H9 (cell line): ENCODE measurements around the gene ZNF474. TPM values are rescaled to one million over a fixed set of nuclear protein-coding genes. Genes with fewer than 3 reads are reported as not detected.

Experiments
- DNase-seq: peaks from one replicate; pipeline ENCODE4 v3.0.0-alpha.2; 2017
- H2AFZ ChIP-seq: one replicate; pipeline ENCODE4 v1.6.1; 2013; ENCODE audit warnings: mild to moderate bottlenecking, low read length, control low read depth, moderate library complexity
- H2AK5ac ChIP-seq: 2 replicates; pipeline ENCODE4 v1.6.1; 2013; ENCODE audit warnings: low read length, control low read depth, mixed read lengths; ENCODE audit not compliant: insufficient read length
- H2BK120ac ChIP-seq: one replicate; pipeline ENCODE4 v1.6.1; 2013; ENCODE audit warnings: low read depth, mild to moderate bottlenecking, low read length, control low read depth, inconsistent platforms; ENCODE audit not compliant: poor library complexity, severe bottlenecking
- H2BK12ac ChIP-seq: 2 replicates; pipeline ENCODE4 v1.6.1; 2013; ENCODE audit warnings: low read length, control low read depth, mixed read lengths, low read depth; ENCODE audit not compliant: insufficient read length
- H2BK15ac ChIP-seq: 2 replicates; pipeline ENCODE4 v1.6.1; 2013; ENCODE audit warnings: low read depth, low read length, control low read depth
- H2BK20ac ChIP-seq: one replicate; pipeline ENCODE4 v1.6.1; 2013; ENCODE audit warnings: low read depth, mild to moderate bottlenecking, low read length, control low read depth, inconsistent platforms; ENCODE audit not compliant: poor library complexity, severe bottlenecking
- H2BK5ac ChIP-seq: 2 replicates; pipeline ENCODE4 v1.6.1; 2013; ENCODE audit warnings: low read length, control low read depth, mixed read lengths; ENCODE audit not compliant: insufficient read length
- H3K14ac ChIP-seq: 2 replicates; pipeline ENCODE4 v1.6.1; 2013; ENCODE audit warnings: low read length, control low read depth; ENCODE audit not compliant: insufficient read depth
- H3K18ac ChIP-seq: 2 replicates; pipeline ENCODE4 v1.6.1; 2013; ENCODE audit warnings: low read depth, mild to moderate bottlenecking, mixed read lengths, low read length, control low read depth; ENCODE audit not compliant: insufficient read length
- H3K23ac ChIP-seq: 2 replicates; pipeline ENCODE4 v1.6.1; 2013; ENCODE audit warnings: low read length, control low read depth, mixed read lengths, low read depth; ENCODE audit not compliant: insufficient read length
- H3K23me2 ChIP-seq: 2 replicates; pipeline ENCODE4 v1.6.1; 2013; ENCODE audit warnings: low read depth, mild to moderate bottlenecking, mixed read lengths, low read length, control low read depth; ENCODE audit not compliant: insufficient read length, poor library complexity, severe bottlenecking
- H3K27ac ChIP-seq: 2 replicates; pipeline ENCODE4 v1.5.1; 2013; ENCODE audit warnings: low read length, control low read depth, mixed read lengths, low read depth; ENCODE audit not compliant: insufficient read length
- H3K27me3 ChIP-seq: 2 replicates; pipeline ENCODE4 v1.6.1; 2013; ENCODE audit warnings: low read length, control low read depth, inconsistent platforms; ENCODE audit not compliant: insufficient read depth
- H3K4ac ChIP-seq: 2 replicates; pipeline ENCODE4 v1.6.1; 2013; ENCODE audit warnings: low read depth, mild to moderate bottlenecking, control low read depth, inconsistent platforms, low read length, moderate library complexity
- H3K4me1 ChIP-seq: 2 replicates; pipeline ENCODE4 v1.6.1; 2013; ENCODE audit warnings: low read length, control low read depth, inconsistent platforms; ENCODE audit not compliant: insufficient read depth
- H3K4me2 ChIP-seq: 2 replicates; pipeline ENCODE4 v1.6.1; 2013; ENCODE audit warnings: low read length, control low read depth, mixed read lengths; ENCODE audit not compliant: insufficient read length, insufficient read depth
- H3K56ac ChIP-seq: 2 replicates; pipeline ENCODE4 v1.6.1; 2013; ENCODE audit warnings: low read depth, mild to moderate bottlenecking, mixed read lengths, low read length, control low read depth; ENCODE audit not compliant: insufficient read length
- H3K79me1 ChIP-seq: 2 replicates; pipeline ENCODE4 v1.6.1; 2013; ENCODE audit warnings: low read depth, mild to moderate bottlenecking, moderate library complexity, low read length, control low read depth, inconsistent platforms; ENCODE audit not compliant: insufficient read depth, poor library complexity, severe bottlenecking
- H3K79me2 ChIP-seq: 2 replicates; pipeline ENCODE4 v1.6.1; 2013; ENCODE audit warnings: low read length, control low read depth, inconsistent platforms; ENCODE audit not compliant: insufficient read depth
- H3K9ac ChIP-seq: 2 replicates; pipeline ENCODE4 v1.6.1; 2013; ENCODE audit warnings: low read length, control low read depth, mixed read lengths; ENCODE audit not compliant: insufficient read length; ENCODE audit errors: extremely low read depth
- H3K9me3 ChIP-seq: one replicate; pipeline ENCODE4 v1.6.1; 2013; ENCODE audit warnings: low read depth, low read length, inconsistent platforms; ENCODE audit not compliant: control insufficient read depth
- H3T11ph ChIP-seq: one replicate; pipeline ENCODE4 v1.6.1; 2013; ENCODE audit warnings: mild to moderate bottlenecking, low read length, control low read depth, inconsistent platforms
- H4K20me1 ChIP-seq: one replicate; pipeline ENCODE4 v1.6.1; 2013; ENCODE audit not compliant: control insufficient read depth, insufficient read length, insufficient read depth
- H4K5ac ChIP-seq: 2 replicates; pipeline ENCODE4 v1.6.1; 2013; ENCODE audit warnings: low read depth, mild to moderate bottlenecking, mixed read lengths, low read length, control low read depth; ENCODE audit not compliant: insufficient read length
- H4K8ac ChIP-seq: replicated peaks from 2 replicates; pipeline ENCODE4 v1.6.1; 2013; ENCODE audit warnings: low read length, control low read depth, mixed read lengths, low read depth; ENCODE audit not compliant: insufficient read length
- H4K91ac ChIP-seq: 2 replicates; pipeline ENCODE4 v1.6.1; 2013; ENCODE audit warnings: low read depth, mild to moderate bottlenecking, moderate library complexity, mixed read lengths, low read length, control low read depth; ENCODE audit not compliant: insufficient read length
- H3K27ac Mint-ChIP-seq, 3 experiments: 2 replicates in 2 of 3; 3 replicates in 1 of 3; pipeline ENCODE4 v1.8.0; 2020 to 2021; ENCODE audit warnings: mixed read lengths in 3 of 3, mild to moderate bottlenecking in 1 of 3, moderate library complexity in 1 of 3
- H3K27me3 Mint-ChIP-seq: 2 replicates; pipeline ENCODE4 v1.8.0; 2021; ENCODE audit warnings: low read depth, mild to moderate bottlenecking, moderate library complexity, mixed read lengths
- H3K36me3 Mint-ChIP-seq, 3 experiments: 2 replicates in 2 of 3; 3 replicates in 1 of 3; pipeline ENCODE4 v1.8.0; 2020 to 2021; ENCODE audit warnings: low read depth in 3 of 3, mixed read lengths in 3 of 3; ENCODE audit not compliant: insufficient read depth in 1 of 3
- H3K4me1 Mint-ChIP-seq, 2 experiments: 2 replicates each; pipeline ENCODE4 v1.8.0; 2020; ENCODE audit warnings: mixed read lengths in 2 of 2
- H3K4me3 Mint-ChIP-seq, 2 experiments: 2 replicates in 1 of 2; 3 replicates in 1 of 2; pipeline ENCODE4 v1.8.0; 2020 to 2021; ENCODE audit warnings: mild to moderate bottlenecking in 2 of 2, mixed read lengths in 2 of 2, moderate library complexity in 1 of 2
- H3K9me3 Mint-ChIP-seq, 2 experiments: 2 replicates in 1 of 2; 3 replicates in 1 of 2; pipeline ENCODE4 v1.8.0; 2020; ENCODE audit warnings: mild to moderate bottlenecking in 2 of 2, mixed read lengths in 2 of 2, moderate library complexity in 1 of 2
- WGBS: extraction: QIAGEN DNeasy Blood & Tissue Kit; methylation state at CpG from one replicate; pipeline ENCODE4 v1.1.7; 2013; ENCODE audit warnings: missing lambda C conversion rate, low lambda C conversion rate, mixed read lengths; ENCODE audit not compliant: insufficient read length; ENCODE audit errors: extremely low coverage; 5-methylcytosine and 5-hydroxymethylcytosine counted together
- total RNA-seq: library from RNA; stranded (reverse); gene quantifications from 2 replicates; pipeline ENCODE4 v1.2.1, GENCODE V29; 2021
- TF ChIP-seq, protein P1 (sequence below): fragments of 200-600 bp; sonication (generic); conservative IDR thresholded peaks from 3 replicates; pipeline ENCODE4 v1.8.0; 2021; ENCODE audit warnings: antibody characterized with exemption, mild to moderate bottlenecking

The ZNF474 gene
- total RNA-seq, 1 experiment from 2014 or later = not detected

GRCh38 chr5:122114501-122114900, 14.8 kb upstream of the ZNF474 start:
- Mint-ChIP-seq H3K36me3 (no peaks in the 10 kb centered on the region), H3K4me3 (no peak overlapping the region), H3K27ac (no peak overlapping the region), H3K4me1 (peaks cover 0 to 10% of the 10 kb centered on the region in 2 experiments; a peak in 2 of 4 replicates), H3K9me3 (no peaks in the 10 kb centered on the region), H3K27me3 (no peaks in the 10 kb centered on the region)
- Histone ChIP-seq H3K23ac (no peak overlapping the region), H4K5ac (no peak overlapping the region), H3K79me1 (no peaks in the 10 kb centered on the region), H4K8ac (no peak overlapping the region), H4K91ac (no peak overlapping the region), H3K27ac (no peak overlapping the region), H3K9ac (no peak overlapping the region), H3K27me3 (no peaks in the 10 kb centered on the region), H2AFZ (no peak overlapping the region), H3K79me2 (no peaks in the 10 kb centered on the region), H2BK20ac (no peak overlapping the region), H2BK120ac (no peak overlapping the region), H3T11ph (no peak overlapping the region), H4K20me1 (no peaks in the 10 kb centered on the region), H3K4me2 (no peak overlapping the region), H2BK5ac (no peak overlapping the region), H3K4me1 (no peaks in the 10 kb centered on the region), H3K9me3 (no peaks in the 10 kb centered on the region), H2AK5ac (no peak overlapping the region), H3K23me2 (no peaks in the 10 kb centered on the region), H3K56ac (no peak overlapping the region), H3K4ac (no peak overlapping the region), H3K18ac (no peak overlapping the region), H2BK12ac (no peak overlapping the region), H2BK15ac (no peak overlapping the region), H3K14ac (no peak overlapping the region)
- no CpG with 5 or more reads among the region's 2 CpGs for WGBS
- DNase-seq = no peak
- TF ChIP-seq, protein P1, sequence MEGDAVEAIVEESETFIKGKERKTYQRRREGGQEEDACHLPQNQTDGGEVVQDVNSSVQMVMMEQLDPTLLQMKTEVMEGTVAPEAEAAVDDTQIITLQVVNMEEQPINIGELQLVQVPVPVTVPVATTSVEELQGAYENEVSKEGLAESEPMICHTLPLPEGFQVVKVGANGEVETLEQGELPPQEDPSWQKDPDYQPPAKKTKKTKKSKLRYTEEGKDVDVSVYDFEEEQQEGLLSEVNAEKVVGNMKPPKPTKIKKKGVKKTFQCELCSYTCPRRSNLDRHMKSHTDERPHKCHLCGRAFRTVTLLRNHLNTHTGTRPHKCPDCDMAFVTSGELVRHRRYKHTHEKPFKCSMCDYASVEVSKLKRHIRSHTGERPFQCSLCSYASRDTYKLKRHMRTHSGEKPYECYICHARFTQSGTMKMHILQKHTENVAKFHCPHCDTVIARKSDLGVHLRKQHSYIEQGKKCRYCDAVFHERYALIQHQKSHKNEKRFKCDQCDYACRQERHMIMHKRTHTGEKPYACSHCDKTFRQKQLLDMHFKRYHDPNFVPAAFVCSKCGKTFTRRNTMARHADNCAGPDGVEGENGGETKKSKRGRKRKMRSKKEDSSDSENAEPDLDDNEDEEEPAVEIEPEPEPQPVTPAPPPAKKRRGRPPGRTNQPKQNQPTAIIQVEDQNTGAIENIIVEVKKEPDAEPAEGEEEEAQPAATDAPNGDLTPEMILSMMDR = no peak
